OCI-LY7 (cell line): ENCODE measurements around the gene KRTAP4-16. TPM values are rescaled to one million over a fixed set of nuclear protein-coding genes. Genes with fewer than 3 reads are reported as not detected.
"Not testable (repeated sequence)": the region's sequence is repeated elsewhere in the genome, so short reads cannot be mapped to it uniquely, and the experiment has no call there.

Source experiments
- BruUV-seq: library from RNA; stranded (reverse); fragments of 400-500 nt; replicated peaks from 2 replicates; lab custom pipeline; 2021; lab: Mats Ljungman, UMichigan
- CTCF ChIA-PET: fragments of 300-600 bp; sonication (Branson Sonifier 250); formaldehyde crosslinking; loops from one replicate; lab custom pipeline; 2022; ENCODE audit warnings: antibody characterized with exemption; ENCODE audit not compliant: unreplicated experiment; lab: Charles Lee
- POLR2A ChIA-PET: fragments of 300-600 bp; sonication (Branson Sonifier 250); formaldehyde crosslinking; loops from one replicate; lab custom pipeline; 2022; ENCODE audit warnings: antibody characterized with exemption; lab: Charles Lee
- DNase-seq: peaks from one replicate; pipeline ENCODE4 v3.0.0-alpha.2; 2015; ENCODE audit warnings: low spot score
- H2AFZ ChIP-seq: fragments of 200-600 bp; sonication (generic), shearing (Covaris generic); 2 replicates; pipeline ENCODE4 v1.6.1; 2014; ENCODE audit warnings: mild to moderate bottlenecking, antibody characterized with exemption, low read length, moderate library complexity
- H3K27ac ChIP-seq: fragments of 200-600 bp; sonication (generic); 2 replicates; pipeline ENCODE4 v1.5.1; 2014; ENCODE audit warnings: mixed run types, low read depth, mild to moderate bottlenecking, moderate library complexity, low read length, inconsistent platforms; ENCODE audit not compliant: poor library complexity, severe bottlenecking
- H3K36me3 ChIP-seq: fragments of 200-600 bp; sonication (generic); 2 replicates; pipeline ENCODE4 v1.6.1; 2014; ENCODE audit warnings: mild to moderate bottlenecking, antibody characterized with exemption, low read length, moderate library complexity, mixed read lengths; ENCODE audit not compliant: insufficient read depth
- H3K4me1 ChIP-seq: fragments of 200-600 bp; sonication (generic); 2 replicates; pipeline ENCODE4 v1.5.1; 2014; ENCODE audit warnings: mild to moderate bottlenecking, low read length; ENCODE audit not compliant: insufficient read depth, poor library complexity, severe bottlenecking
- H3K4me2 ChIP-seq: fragments of 200-600 bp; sonication (generic); 2 replicates; pipeline ENCODE4 v1.6.1; 2014; ENCODE audit warnings: mild to moderate bottlenecking, low read length
- H3K4me3 ChIP-seq: fragments of 200-600 bp; sonication (generic); 2 replicates; pipeline ENCODE4 v1.5.1; 2014; ENCODE audit warnings: mild to moderate bottlenecking, low read depth, low read length; ENCODE audit not compliant: poor library complexity, severe bottlenecking
- H3K79me2 ChIP-seq: fragments of 200-600 bp; sonication (generic); 2 replicates; pipeline ENCODE4 v1.6.1; 2016; ENCODE audit warnings: low read depth, mild to moderate bottlenecking, low read length, moderate library complexity, mixed read lengths; ENCODE audit not compliant: insufficient read depth
- H3K9me2 ChIP-seq: fragments of 200-600 bp; sonication (generic); 2 replicates; pipeline ENCODE4 v1.6.1; 2016; ENCODE audit warnings: mild to moderate bottlenecking, low read length, mixed read lengths; ENCODE audit not compliant: insufficient read depth
- H3K9me3 ChIP-seq: fragments of 200-600 bp; sonication (generic); 2 replicates; pipeline ENCODE4 v1.6.1; 2014; ENCODE audit warnings: mild to moderate bottlenecking, mixed run types, low read length, mixed read lengths
- H4K20me1 ChIP-seq: fragments of 200-600 bp; sonication (generic); 2 replicates; pipeline ENCODE4 v1.6.1; 2014; ENCODE audit warnings: mild to moderate bottlenecking, antibody characterized with exemption, low read length, moderate library complexity, mixed read lengths; ENCODE audit not compliant: insufficient read depth
- CTCF ChIP-seq: fragments of 200-600 bp; sonication (generic); conservative IDR thresholded peaks from 2 replicates; pipeline ENCODE4 v1.5.1; 2014; ENCODE audit warnings: mild to moderate bottlenecking, antibody characterized with exemption, low read length, moderate library complexity, mixed read lengths
- EZH2phosphoT487 ChIP-seq: fragments of 200-600 bp; sonication (generic); IDR thresholded peaks from 2 replicates; pipeline ENCODE4 v1.6.1; 2018; ENCODE audit warnings: low read depth, borderline replicate concordance, mild to moderate bottlenecking, mixed run types, antibody characterized with exemption, low read length, moderate library complexity, mixed read lengths
- intact Hi-C: fragments of 100-400 bp; cut with micrococcal nuclease; formaldehyde crosslinking; loops from one replicate; pipeline ENCODE4 v1.10.0; 2022; ENCODE audit not compliant: unreplicated experiment
- total RNA-seq, 2 experiments: library from RNA; depleted of rRNA in 1 of 2; stranded (reverse); fragments of >200 nt in 1 of 2; shearing (Covaris generic) in 1 of 2; gene quantifications; 2 replicates each; pipeline ENCODE4 v1.2.3, GENCODE V29; 2014 to 2022

Gene KRTAP4-16
- total RNA-seq, 2 experiments from 2014 or later: not detected

GRCh38 chr17:41104386-41105038, 2.5 kb upstream of the KRTAP4-16 start:
- H3K4me3 ChIP-seq, H3K9me3 ChIP-seq, H2AFZ ChIP-seq, H3K36me3 ChIP-seq, intact Hi-C loops, DNase-seq, H3K79me2 ChIP-seq, H3K9me2 ChIP-seq, POLR2A ChIA-PET, H3K4me1 ChIP-seq, H4K20me1 ChIP-seq, H3K4me2 ChIP-seq, CTCF ChIA-PET, H3K27ac ChIP-seq, BruUV-seq: not testable (repeated sequence)

GRCh38 chr17:41103896-41104295, 1.9 kb upstream of the KRTAP4-16 start:
- Histone ChIP-seq H3K36me3 (no peaks in the 10 kb centered on the region), H3K9me2 (no peaks in the 10 kb centered on the region), H3K79me2 (no peaks in the 10 kb centered on the region), H2AFZ (no peak overlapping the region), H3K27ac (no peak overlapping the region), H3K4me1 (no peaks in the 10 kb centered on the region), H4K20me1 (no peaks in the 10 kb centered on the region), H3K4me2 (no peak overlapping the region), H3K4me3 (no peak overlapping the region), H3K9me3 (no peaks in the 10 kb centered on the region)
- POLR2A ChIA-PET: no interaction called here
- CTCF ChIA-PET: no interaction called here
- TF ChIP-seq EZH2phosphoT487 (no peak), CTCF (no peak)
- intact Hi-C loops: no loop called here
- no TSS peak for BruUV-seq
- no peak for DNase-seq

- not testable (repeated sequence) for BruUV-seq
These were observed 2.1 kb downstream of the KRTAP4-16 start for GRCh38 chr17:41099682-41100480.

More at GRCh38 chr17:41099682-41100480, 2.1 kb downstream of the KRTAP4-16 start:
- H3K9me2 ChIP-seq, DNase-seq, H3K79me2 ChIP-seq, intact Hi-C loops, H3K36me3 ChIP-seq, H3K27ac ChIP-seq, POLR2A ChIA-PET, H3K4me1 ChIP-seq, H4K20me1 ChIP-seq, H3K4me2 ChIP-seq, H2AFZ ChIP-seq, H3K4me3 ChIP-seq, CTCF ChIA-PET, H3K9me3 ChIP-seq: not testable (repeated sequence)
